Measurements from ENCODE around the gene HBP1. TPM values are rescaled to one million over a fixed set of nuclear protein-coding genes. Genes with fewer than 3 reads are reported as not detected.

Gene HBP1
- total RNA-seq, 1 donor = 90.9 TPM

- DNase-seq (ENCODE audit: low read depth) = no peak
- TF ChIP-seq CTCF (IDR thresholded peaks at IDR 0.05; ENCODE audit: insufficient read depth, low read length) = no peak
- no peak overlapping the region for H3K4me3 ChIP-seq (ENCODE audit: low read depth, low read length)
These were observed 2.7 kb downstream of the HBP1 start for GRCh38 chr7:107171496-107171895.

GRCh38 chr7:107172276-107173032 lies 3.7 kb downstream of the HBP1 start:
- no peak overlapping the region for H3K4me3 ChIP-seq (ENCODE audit: low read depth, low read length)
- no peak for TF ChIP-seq CTCF (IDR thresholded peaks at IDR 0.05; ENCODE audit: insufficient read depth, low read length)
- no peak for DNase-seq (ENCODE audit: low read depth)

- no peak for DNase-seq (ENCODE audit: low read depth)
- no peak overlapping the region for H3K4me3 ChIP-seq (ENCODE audit: low read depth, low read length)
- TF ChIP-seq CTCF (IDR thresholded peaks at IDR 0.05; ENCODE audit: insufficient read depth, low read length) = no peak
These were observed 4.4 kb downstream of the HBP1 start for GRCh38 chr7:107173191-107173590.

GRCh38 chr7:107173691-107174406 lies 5.0 kb downstream of the HBP1 start:
- no peak for DNase-seq (ENCODE audit: low read depth)
- H3K4me3 ChIP-seq (ENCODE audit: low read depth, low read length) = no peak overlapping the region
- TF ChIP-seq CTCF (IDR thresholded peaks at IDR 0.05; ENCODE audit: insufficient read depth, low read length) = no peak

- no peak overlapping the region for H3K4me3 ChIP-seq (ENCODE audit: low read depth, low read length)
- TF ChIP-seq CTCF (IDR thresholded peaks at IDR 0.05; ENCODE audit: insufficient read depth, low read length) = no peak
- peak; percentile 13 for DNase-seq (ENCODE audit: low read depth)
These were observed 10.7 kb downstream of the HBP1 start for GRCh38 chr7:107179326-107180164.

- TF ChIP-seq CTCF (IDR thresholded peaks at IDR 0.05; ENCODE audit: insufficient read depth, low read length) = no peak
- H3K4me3 ChIP-seq (ENCODE audit: low read depth, low read length) = no peak overlapping the region
- peak; percentile 91 for DNase-seq (ENCODE audit: low read depth)
These were observed 11.6 kb downstream of the HBP1 start for GRCh38 chr7:107180378-107180777.

All from fibroblast of the aortic adventitia (primary cell).